Activated T-helper 2 cell treated with anti-CD3 and anti-CD28 coated beads, Interferon-gamma antibody, Interleukin-2, Interleukin-4, amounts not matched to agents 10 μg/mL and 5 μg/mL and 100 μg/mL, durations not matched to agents 14 hours and 24 hours and 36 hours (primary cell): ENCODE measurements around the gene CSTF3. TPM values are rescaled to one million over a fixed set of nuclear protein-coding genes. Genes with fewer than 3 reads are reported as not detected.
"Not testable (repeated sequence)": the region's sequence is repeated elsewhere in the genome, so short reads cannot be mapped to it uniquely, and the experiment has no call there.

Experiments
- DNase-seq: peaks from one replicate; pipeline ENCODE4 v3.0.0; 2021; ENCODE audit warnings: low spot score
- H3K27ac Mint-ChIP-seq: one replicate; pipeline ENCODE4 v1.8.0; 2021; ENCODE audit warnings: mixed read lengths
- H3K27me3 Mint-ChIP-seq: one replicate; pipeline ENCODE4 v1.8.0; 2021; ENCODE audit warnings: low read depth, mixed read lengths
- H3K36me3 Mint-ChIP-seq: one replicate; pipeline ENCODE4 v1.8.0; 2021; ENCODE audit warnings: low read depth, mixed read lengths
- H3K4me1 Mint-ChIP-seq: one replicate; pipeline ENCODE4 v1.8.0; 2021; ENCODE audit warnings: low read depth, mixed read lengths
- H3K4me3 Mint-ChIP-seq: one replicate; pipeline ENCODE4 v1.8.0; 2021; ENCODE audit warnings: low read depth, mild to moderate bottlenecking, moderate library complexity, mixed read lengths
- H3K9me3 Mint-ChIP-seq: one replicate; pipeline ENCODE4 v1.8.0; 2021; ENCODE audit warnings: mixed read lengths
- intact Hi-C: fragments of 100-400 bp; cut with micrococcal nuclease; formaldehyde crosslinking; loops from one replicate; pipeline ENCODE4 v1.15.1; 2023
- total RNA-seq: library from RNA; stranded (reverse); gene quantifications from 2 replicates; pipeline ENCODE4 v1.2.3, GENCODE V29; 2022

The CSTF3 gene
- total RNA-seq, 1 donor from 2014 or later = 38.6 TPM

DNA sequence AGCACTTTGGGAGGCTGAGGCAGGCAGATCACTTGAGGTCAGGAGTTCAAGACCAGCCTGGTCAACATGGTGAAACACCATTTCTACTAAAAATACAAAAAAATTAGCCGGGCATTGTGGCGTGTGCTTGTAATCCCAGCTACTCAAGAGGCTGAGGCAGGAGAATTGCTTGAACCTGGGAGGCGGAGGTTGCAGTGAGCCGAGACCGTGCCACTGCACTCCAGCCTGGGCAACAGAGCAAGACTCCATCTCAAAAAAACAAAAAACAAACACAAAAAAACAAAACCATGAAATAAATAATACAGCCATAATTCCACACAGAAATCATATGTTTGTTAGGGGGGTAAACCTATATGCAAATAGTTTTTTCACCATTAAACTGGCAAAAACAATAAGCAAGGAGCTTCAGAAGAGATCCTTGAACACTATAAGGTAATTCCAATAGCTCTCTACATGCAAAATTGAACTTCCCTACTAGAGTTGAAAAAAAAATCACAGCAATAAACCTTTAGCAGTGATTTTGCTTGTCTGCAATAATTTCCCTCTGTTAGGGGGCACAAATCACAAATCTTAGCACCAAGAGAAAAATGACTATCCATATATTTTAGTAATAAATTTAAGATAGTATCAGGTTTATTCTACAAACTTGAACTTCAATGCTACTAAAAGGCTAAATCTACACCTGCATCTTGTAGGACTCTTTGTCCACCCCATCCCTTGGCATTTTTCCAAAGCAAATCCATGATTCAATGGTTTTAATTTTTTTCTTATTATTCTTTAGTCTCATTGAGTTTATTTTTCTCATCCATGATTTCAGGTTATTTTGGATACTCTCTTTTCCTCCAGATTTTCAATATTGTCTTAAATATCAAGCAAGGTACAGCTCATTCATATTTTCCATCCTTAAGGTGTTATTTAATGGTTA, 3.9 kb downstream of the CSTF3 start:
- Mint-ChIP-seq H3K9me3 (no peaks in the 10 kb centered on the region), H3K4me3 (peak overlapping the region; percentile 60), H3K27me3 (no peaks in the 10 kb centered on the region), H3K4me1 (peaks cover 38% of the 10 kb centered on the region), H3K36me3 (peaks cover 67% of the 10 kb centered on the region), H3K27ac (peak overlapping the region; percentile 63)
- no peak for DNase-seq
- intact Hi-C loops = no loop called here

- peaks cover 44% of the 10 kb centered on the region for H3K36me3 Mint-ChIP-seq
- H3K27ac Mint-ChIP-seq = no peak overlapping the region
- intact Hi-C loops = no loop called here
- no peaks in the 10 kb centered on the region for H3K9me3 Mint-ChIP-seq
- no peak for DNase-seq
- H3K4me3 Mint-ChIP-seq = no peak overlapping the region
- peaks cover 10% of the 10 kb centered on the region for H3K4me1 Mint-ChIP-seq
- no peaks in the 10 kb centered on the region for H3K27me3 Mint-ChIP-seq
Observed at GRCh38 chr11:33151399-33151798, 9.9 kb downstream of the CSTF3 start.

- Mint-ChIP-seq H3K36me3 (peaks cover 34% of the 10 kb centered on the region), H3K4me3 (no peak overlapping the region), H3K27me3 (no peaks in the 10 kb centered on the region), H3K4me1 (peaks cover 2% of the 10 kb centered on the region), H3K27ac (no peak overlapping the region), H3K9me3 (no peaks in the 10 kb centered on the region)
- intact Hi-C loops = no loop called here
- DNase-seq = no peak
Observed at GRCh38 chr11:33147559-33147958, 13.7 kb downstream of the CSTF3 start.

DNA sequence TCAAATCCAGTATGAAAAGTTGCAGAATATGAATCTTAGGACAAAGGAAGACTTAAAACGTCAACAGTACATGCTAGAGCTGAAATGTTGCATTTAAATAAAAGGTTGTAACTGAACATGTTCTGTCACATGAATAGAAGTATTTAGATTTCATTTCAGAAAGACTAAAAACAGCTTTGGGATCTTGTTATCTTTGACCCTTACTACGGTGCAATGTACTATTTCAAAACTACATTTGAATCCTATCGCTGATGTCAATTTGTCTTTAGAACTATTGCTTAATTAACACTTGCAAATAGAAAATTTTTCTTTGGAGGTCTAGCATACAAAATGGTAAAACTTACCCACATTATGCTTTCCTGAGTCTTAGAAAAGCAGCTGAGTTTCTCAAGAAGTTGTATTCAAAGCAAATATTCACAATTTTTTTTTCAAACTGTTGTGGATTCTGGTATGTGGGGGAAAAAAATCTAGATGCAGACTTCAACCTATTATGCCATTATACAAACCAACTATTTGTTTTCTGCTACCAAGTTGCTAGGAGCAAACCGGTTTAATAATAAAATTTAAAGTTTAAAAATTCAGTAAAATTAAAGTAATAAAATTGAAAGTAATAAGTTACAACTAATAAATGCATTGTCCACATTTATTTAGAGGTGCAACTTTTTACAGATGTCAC, 25.4 kb downstream of the CSTF3 start:
- Mint-ChIP-seq H3K27ac (no peak overlapping the region), H3K4me1 (peaks cover 4% of the 10 kb centered on the region), H3K27me3 (no peaks in the 10 kb centered on the region), H3K36me3 (peaks cover 29% of the 10 kb centered on the region), H3K4me3 (no peak overlapping the region), H3K9me3 (no peaks in the 10 kb centered on the region)
- intact Hi-C loops = no loop called here
- no peak for DNase-seq

DNA sequence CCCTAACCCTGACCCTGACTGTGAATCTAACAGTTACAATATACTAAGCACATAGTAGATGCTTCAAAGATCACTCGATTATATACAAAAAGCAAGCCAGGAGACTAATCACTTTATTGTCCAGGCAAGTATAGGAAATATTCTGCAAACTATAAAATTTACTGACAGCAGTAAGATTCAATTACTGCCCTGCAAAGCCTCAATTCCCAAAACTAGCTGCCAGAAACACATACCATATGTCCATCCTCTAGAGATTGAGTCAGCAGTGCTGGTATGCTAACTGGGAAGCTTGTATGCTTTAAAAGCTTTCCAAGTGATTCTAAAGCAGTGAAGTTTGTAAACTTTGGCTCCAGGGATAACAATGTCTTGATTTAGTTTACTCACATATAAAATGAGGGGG, 26.1 kb downstream of the CSTF3 start:
- Mint-ChIP-seq H3K9me3 (no peaks in the 10 kb centered on the region), H3K27me3 (no peaks in the 10 kb centered on the region), H3K36me3 (peaks cover 24% of the 10 kb centered on the region), H3K4me3 (no peak overlapping the region), H3K27ac (no peak overlapping the region), H3K4me1 (peaks cover 4% of the 10 kb centered on the region)
- intact Hi-C loops = no loop called here
- DNase-seq = no peak

GRCh38 chr11:33134276-33134675, 27.0 kb downstream of the CSTF3 start:
- no peak overlapping the region for H3K27ac Mint-ChIP-seq
- no peaks in the 10 kb centered on the region for H3K9me3 Mint-ChIP-seq
- H3K4me3 Mint-ChIP-seq = no peak overlapping the region
- H3K36me3 Mint-ChIP-seq = peaks cover 15% of the 10 kb centered on the region
- H3K27me3 Mint-ChIP-seq = no peaks in the 10 kb centered on the region
- no peak for DNase-seq
- intact Hi-C loops = no loop called here
- peaks cover 4% of the 10 kb centered on the region for H3K4me1 Mint-ChIP-seq

GRCh38 chr11:33133761-33134160, 27.5 kb downstream of the CSTF3 start:
- no peaks in the 10 kb centered on the region for H3K9me3 Mint-ChIP-seq
- DNase-seq = no peak
- H3K27me3 Mint-ChIP-seq = no peaks in the 10 kb centered on the region
- H3K4me1 Mint-ChIP-seq = peaks cover 5% of the 10 kb centered on the region
- no peak overlapping the region for H3K27ac Mint-ChIP-seq
- H3K36me3 Mint-ChIP-seq = peaks cover 16% of the 10 kb centered on the region
- intact Hi-C loops = no loop called here
- H3K4me3 Mint-ChIP-seq = no peak overlapping the region

- Mint-ChIP-seq H3K36me3 (peaks cover 15% of the 10 kb centered on the region), H3K9me3 (no peaks in the 10 kb centered on the region), H3K27ac (no peak overlapping the region), H3K27me3 (no peaks in the 10 kb centered on the region), H3K4me3 (no peak overlapping the region), H3K4me1 (peaks cover 7% of the 10 kb centered on the region)
- intact Hi-C loops = no loop called here
- no peak for DNase-seq
Observed at GRCh38 chr11:33132510-33132909, 28.8 kb downstream of the CSTF3 start.

DNA sequence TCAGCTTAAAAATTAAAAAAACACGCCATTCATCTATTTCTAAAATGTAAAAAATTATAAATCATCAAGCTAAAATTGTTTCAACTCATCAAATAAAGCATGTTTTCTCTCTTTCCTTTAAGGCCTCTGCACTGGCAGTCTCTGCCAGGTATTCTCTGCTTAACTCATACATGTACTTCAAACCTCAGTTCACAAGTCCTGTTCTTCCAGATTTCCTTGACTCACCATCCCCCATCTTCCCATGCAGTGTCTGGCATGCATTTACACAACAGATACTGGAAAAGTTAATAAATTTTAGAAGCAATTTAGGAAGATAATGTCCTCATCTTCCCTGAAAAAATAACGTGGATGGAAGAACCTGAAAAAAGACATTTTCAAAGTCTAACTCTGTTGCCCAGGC, 32.5 kb downstream of the CSTF3 start:
- H3K9me3 Mint-ChIP-seq = no peaks in the 10 kb centered on the region
- H3K4me1 Mint-ChIP-seq = peaks cover 6% of the 10 kb centered on the region
- DNase-seq = no peak
- H3K4me3 Mint-ChIP-seq = no peak overlapping the region
- intact Hi-C loops = no loop called here
- no peak overlapping the region for H3K27ac Mint-ChIP-seq
- no peaks in the 10 kb centered on the region for H3K27me3 Mint-ChIP-seq
- peaks cover 19% of the 10 kb centered on the region for H3K36me3 Mint-ChIP-seq

GRCh38 chr11:33125611-33126010, 35.7 kb downstream of the CSTF3 start:
- Mint-ChIP-seq H3K27me3 (no peaks in the 10 kb centered on the region), H3K27ac (no peak overlapping the region), H3K4me1 (peaks cover 6% of the 10 kb centered on the region), H3K4me3 (no peak overlapping the region), H3K36me3 (peaks cover 19% of the 10 kb centered on the region), H3K9me3 (no peaks in the 10 kb centered on the region)
- no peak for DNase-seq
- intact Hi-C loops = no loop called here

- no peaks in the 10 kb centered on the region for H3K9me3 Mint-ChIP-seq
- no peaks in the 10 kb centered on the region for H3K27me3 Mint-ChIP-seq
- no peak overlapping the region for H3K27ac Mint-ChIP-seq
- no peak for DNase-seq
- H3K4me3 Mint-ChIP-seq = no peak overlapping the region
- H3K4me1 Mint-ChIP-seq = peaks cover 6% of the 10 kb centered on the region
- intact Hi-C loops = no loop called here
- peaks cover 19% of the 10 kb centered on the region for H3K36me3 Mint-ChIP-seq
Observed at GRCh38 chr11:33125025-33125424, 36.3 kb downstream of the CSTF3 start.

GRCh38 chr11:33122696-33123095, 38.6 kb downstream of the CSTF3 start:
- H3K4me1 Mint-ChIP-seq, H3K4me3 Mint-ChIP-seq, intact Hi-C loops, H3K9me3 Mint-ChIP-seq, DNase-seq, H3K27me3 Mint-ChIP-seq, H3K27ac Mint-ChIP-seq: not testable (repeated sequence)
- peaks cover 14% of the 10 kb centered on the region for H3K36me3 Mint-ChIP-seq

- Mint-ChIP-seq H3K27me3 (no peaks in the 10 kb centered on the region), H3K36me3 (peaks cover 4% of the 10 kb centered on the region), H3K4me3 (no peak overlapping the region), H3K4me1 (no peaks in the 10 kb centered on the region), H3K27ac (no peak overlapping the region), H3K9me3 (no peaks in the 10 kb centered on the region)
- intact Hi-C loops = no loop called here
- DNase-seq = no peak
Observed at GRCh38 chr11:33116535-33116934, 44.7 kb downstream of the CSTF3 start.
